B cell (primary cell): Measurements from ENCODE around the gene PLEKHJ1. TPM values are rescaled to one million over a fixed set of nuclear protein-coding genes. Genes with fewer than 3 reads are reported as not detected.

Source experiments
- ATAC-seq: fragments of 200-7000 bp; cut with Tn5 transposase; one replicate; pipeline ENCODE4 v1.10.0; 2021; ENCODE audit warnings: low read depth, mild to moderate bottlenecking, moderate number of reproducible peaks, moderate library complexity
- CTCF ChIA-PET: fragments of 350-600 bp; sonication (Branson Sonifier 250); formaldehyde crosslinking; loops from one replicate; lab custom pipeline; 2021; ENCODE audit warnings: antibody characterized with exemption, inconsistent platforms; lab: Charles Lee
- POLR2A ChIA-PET: fragments of 350-600 bp; sonication (Branson Sonifier 250); formaldehyde crosslinking; loops from one replicate; lab custom pipeline; 2021; ENCODE audit warnings: antibody characterized with exemption; lab: Charles Lee
- DNase-seq: peaks from one replicate; pipeline ENCODE4 v3.0.0; 2013
- H2AFZ ChIP-seq: 2 replicates; pipeline ENCODE4 v1.6.1; 2012; ENCODE audit warnings: mild to moderate bottlenecking, low read depth, low read length; ENCODE audit not compliant: insufficient read depth, poor library complexity, severe bottlenecking
- H3K27ac ChIP-seq, 2 donors: 1 replicate in 1 of 2; 2 replicates in 1 of 2; pipeline ENCODE4 v1.5.1; 2012 to 2013; ENCODE audit warnings: low read length in 2 of 2, mild to moderate bottlenecking in 2 of 2, moderate library complexity in 1 of 2
- H3K27me3 ChIP-seq, 4 experiments: fragments of 200-600 bp in 1 of 4; sonication (generic) in 1 of 4; replicated peaks in 1 of 4; 1 replicate in 2 of 4; 2 replicates in 2 of 4; pipeline versions ENCODE4 v1.6.1 to v1.7.0; 2013 to 2016; ENCODE audit warnings: low read length in 3 of 4, mild to moderate bottlenecking in 2 of 4, mixed read lengths in 1 of 4, moderate library complexity in 1 of 4; ENCODE audit not compliant: insufficient read depth in 4 of 4, control insufficient read depth in 3 of 4; ENCODE audit errors: control extremely low read depth in 1 of 4
- H3K36me3 ChIP-seq, 2 experiments: replicated peaks in 1 of 2; 1 replicate in 1 of 2; 2 replicates in 1 of 2; pipeline versions ENCODE4 v1.6.1 to v1.7.1; 2013; ENCODE audit warnings: low read length in 1 of 2; ENCODE audit not compliant: insufficient read depth in 2 of 2, control insufficient read depth in 1 of 2; ENCODE audit errors: control extremely low read depth in 1 of 2, extremely low read depth in 1 of 2
- H3K4me1 ChIP-seq, 2 donors: fragments of 200-600 bp in 1 of 2; sonication (generic) in 1 of 2; 1 replicate in 1 of 2; 2 replicates in 1 of 2; pipeline versions ENCODE4 v1.5.1 to v1.6.1; 2013 to 2017; ENCODE audit warnings: low read length in 2 of 2; ENCODE audit not compliant: control insufficient read depth in 2 of 2, insufficient read depth in 2 of 2
- H3K4me2 ChIP-seq: replicated peaks from 2 replicates; pipeline ENCODE3; 2012; ENCODE audit warnings: mild to moderate bottlenecking, low read depth, low read length; ENCODE audit not compliant: poor library complexity, severe bottlenecking
- H3K4me3 ChIP-seq, 5 experiments: fragments of 200-600 bp in 1 of 5; sonication (generic) in 1 of 5; 1 replicate in 3 of 5; 2 replicates in 2 of 5; pipeline versions ENCODE4 v1.5.1 to v1.7.0; 2011 to 2016; ENCODE audit warnings: low read length in 4 of 5, mild to moderate bottlenecking in 4 of 5, low read depth in 2 of 5, control low read depth in 1 of 5, moderate library complexity in 1 of 5; ENCODE audit not compliant: insufficient read depth in 1 of 5; ENCODE audit errors: control extremely low read depth in 1 of 5, extremely low read depth in 1 of 5
- H3K79me2 ChIP-seq: fragments of 200-600 bp; sonication (generic); one replicate; pipeline ENCODE4 v1.6.0; 2016; ENCODE audit warnings: low read length; ENCODE audit not compliant: control insufficient read depth, insufficient read depth
- H3K9ac ChIP-seq: fragments of 200-600 bp; sonication (generic); 2 replicates; pipeline ENCODE4 v1.6.1; 2017; ENCODE audit warnings: mild to moderate bottlenecking, low read length, moderate library complexity
- H3K9me3 ChIP-seq, 3 donors: one replicate each; pipeline versions ENCODE4 v1.6.1 to v1.7.1; 2013; ENCODE audit warnings: low read length in 2 of 3; ENCODE audit not compliant: control insufficient read depth in 2 of 3, insufficient read depth in 1 of 3; ENCODE audit errors: control extremely low read depth in 1 of 3
- H4K20me1 ChIP-seq: 2 replicates; pipeline ENCODE4 v1.6.0; 2012; ENCODE audit warnings: mild to moderate bottlenecking, low read length; ENCODE audit not compliant: insufficient read depth, control insufficient read depth, poor library complexity, severe bottlenecking
- H3K27ac Mint-ChIP-seq: one replicate; pipeline ENCODE4 v1.8.0; 2021; ENCODE audit warnings: mixed read lengths
- H3K27me3 Mint-ChIP-seq: one replicate; pipeline ENCODE4 v1.8.0; 2021; ENCODE audit warnings: mixed read lengths
- H3K4me1 Mint-ChIP-seq: one replicate; pipeline ENCODE4 v1.8.0; 2021; ENCODE audit warnings: mixed read lengths
- H3K4me3 Mint-ChIP-seq: one replicate; pipeline ENCODE4 v1.8.0; 2021; ENCODE audit warnings: mixed read lengths
- H3K9me3 Mint-ChIP-seq: one replicate; pipeline ENCODE4 v1.8.0; 2022; ENCODE audit warnings: mixed read lengths; ENCODE audit not compliant: insufficient read depth
- CTCF ChIP-seq: fragments of 200-600 bp; IDR thresholded peaks from one replicate; pipeline ENCODE4 v1.8.0; 2022; ENCODE audit warnings: antibody characterized with exemption, mild to moderate bottlenecking
- EZH2 ChIP-seq: IDR thresholded peaks from 2 replicates; pipeline ENCODE4 v1.6.1; 2012; ENCODE audit warnings: borderline replicate concordance, low read depth, mild to moderate bottlenecking, moderate library complexity, low read length; ENCODE audit not compliant: insufficient read depth, poor library complexity, severe bottlenecking
- WGBS: methylation state at CpG from one replicate; pipeline ENCODE4 v1.1.5; 2013; ENCODE audit warnings: missing lambda C conversion rate; ENCODE audit not compliant: insufficient coverage; 5-methylcytosine and 5-hydroxymethylcytosine counted together
- intact Hi-C: fragments of 100-400 bp; cut with micrococcal nuclease; formaldehyde crosslinking; loops from one replicate; pipeline ENCODE4 v1.10.0; 2022
- polyA plus RNA-seq: library from polyadenylated mRNA; depleted of rRNA; stranded (reverse); fragments of >200 nt; gene quantifications from 2 replicates; pipeline ENCODE4 v1.2.3, GENCODE V29; 2012
- total RNA-seq, 2 donors: library from RNA; stranded (reverse); fragments of 120-200 nt in 1 of 2; gene quantifications; 1 replicate in 1 of 2; 2 replicates in 1 of 2; pipeline versions ENCODE4 v1.2.3 to v1.2.4, GENCODE V29; 2013 to 2022

PLEKHJ1 gene
- total and polyA plus RNA-seq, 2 donors (not counting 1 experiment from before 2014, with no cell fraction given) = 86.7 to 117 TPM

GRCh38 chr19:2213799-2214198 is 22.3 kb downstream of the PLEKHJ1 start:
- TF ChIP-seq EZH2 (no peak), CTCF (no peak)
- ATAC-seq = no peak
- H3K27me3 Mint-ChIP-seq = no peaks in the 10 kb centered on the region
- no peak for DNase-seq
- intact Hi-C loops = no loop called here
- Histone ChIP-seq H3K27me3 (no peaks in the 10 kb centered on the region), H3K9ac (no peak overlapping the region), H3K36me3 (peaks cover 0 to 77% of the 10 kb centered on the region in 2 experiments), H4K20me1 (peaks cover 24% of the 10 kb centered on the region), H3K4me2 (no peak overlapping the region), H3K9me3 (no peaks in the 10 kb centered on the region), H3K4me1 (no peaks in the 10 kb centered on the region), H3K4me3 (no peak overlapping the region), H3K79me2 (peaks cover 38% of the 10 kb centered on the region), H3K27ac (no peak overlapping the region), H2AFZ (no peak overlapping the region)
- H3K27ac Mint-ChIP-seq = no peak overlapping the region
- CTCF ChIA-PET = interaction anchor here (1.1 to 1.3 kb wide), 2 partner anchors 179 to 435 kb away, joined by 3 read pairs; no protein-coding TSS in a partner anchor
- POLR2A ChIA-PET = no interaction called here
- H3K9me3 Mint-ChIP-seq = no peaks in the 10 kb centered on the region
- H3K4me3 Mint-ChIP-seq = no peak overlapping the region
- H3K4me1 Mint-ChIP-seq = peaks cover 5% of the 10 kb centered on the region
- 96% methylated on average over 26 of the region's 26 CpGs for WGBS

- no peak for TF ChIP-seq CTCF
- no peak for TF ChIP-seq EZH2
- ATAC-seq (no peak), DNase-seq (no peak)
- H3K9me3 Mint-ChIP-seq = no peaks in the 10 kb centered on the region
- Histone ChIP-seq H3K4me2 (no peak overlapping the region), H3K79me2 (peaks cover 38% of the 10 kb centered on the region), H3K9ac (no peak overlapping the region), H2AFZ (no peak overlapping the region), H3K4me1 (peaks cover 0 to 6% of the 10 kb centered on the region in 2 donors), H3K27ac (no peak overlapping the region), H3K36me3 (peaks cover 0 to 81% of the 10 kb centered on the region in 2 experiments), H3K9me3 (no peaks in the 10 kb centered on the region), H4K20me1 (peaks cover 32% of the 10 kb centered on the region), H3K4me3 (no peak overlapping the region), H3K27me3 (no peaks in the 10 kb centered on the region)
- no peak overlapping the region for H3K27ac Mint-ChIP-seq
- ChIA-PET CTCF (interaction anchor here (0.8 to 1.3 kb wide), 4 partner anchors 35 to 435 kb away, joined by 3 to 7 read pairs (median 3); no protein-coding TSS in a partner anchor), POLR2A (no interaction called here)
- WGBS = 94% methylated on average over 21 of the region's 21 CpGs
- H3K4me3 Mint-ChIP-seq = no peak overlapping the region
- peaks cover 7% of the 10 kb centered on the region for H3K4me1 Mint-ChIP-seq
- intact Hi-C loops = no loop called here
- H3K27me3 Mint-ChIP-seq = no peaks in the 10 kb centered on the region
Measured at GRCh38 chr19:2212861-2213711, 23.0 kb downstream of the PLEKHJ1 start.
